DMS153 treated with DMSO at 0.1 percent for 48 hours (cell line): ENCODE results near the gene FSTL4.

Source experiments
- DNase-seq: peaks from one replicate; lab custom pipeline; 2025; ENCODE audit not compliant: unreplicated experiment; lab: John Stamatoyannopoulos, UW

FSTL4 gene

GRCh38 chr5:133150909-133151544, 461.3 kb downstream of the FSTL4 start:
- DNase-seq: no peak

DNA sequence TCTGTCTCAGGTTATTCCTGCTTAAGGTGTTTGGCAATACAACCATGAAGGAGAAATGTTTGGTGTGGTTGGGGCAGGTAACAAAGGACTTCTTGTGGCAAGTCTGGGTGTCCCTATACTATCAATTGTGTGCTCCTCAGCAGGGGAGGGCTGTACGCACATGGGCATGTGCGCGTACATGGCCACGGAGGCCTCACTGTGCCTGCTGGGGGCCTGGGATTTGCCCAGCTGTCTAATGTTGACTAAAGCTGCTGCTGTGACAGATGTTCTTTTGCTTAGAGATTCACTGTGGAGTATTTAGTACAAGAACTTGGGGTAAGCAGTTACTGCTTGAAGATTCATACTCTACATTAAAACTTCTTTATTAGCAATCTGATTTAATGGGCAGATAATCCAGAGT, 463.0 kb downstream of the FSTL4 start:
- DNase-seq: no peak

- no peak for DNase-seq
These were observed 464.4 kb downstream of the FSTL4 start for GRCh38 chr5:133147815-133148567.

DNA sequence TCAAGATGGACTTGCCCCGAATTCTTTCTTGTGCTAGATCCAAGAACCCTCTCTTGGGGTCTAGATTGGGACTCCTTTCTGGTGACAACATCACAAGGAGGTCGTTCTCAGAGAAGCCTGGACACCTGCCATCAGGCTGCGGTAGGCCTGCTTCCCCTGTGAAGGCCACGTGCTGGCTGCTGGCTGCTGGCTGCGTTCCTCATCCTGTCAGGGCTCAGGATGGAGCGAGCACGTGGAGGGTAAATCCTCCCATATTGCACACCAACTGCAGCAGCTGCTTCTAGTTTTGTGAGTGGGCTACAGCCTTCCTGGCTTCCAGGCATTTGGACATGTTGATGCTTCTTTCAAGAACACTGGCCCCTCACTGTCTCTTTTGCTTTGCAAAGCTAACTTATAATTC, 464.9 kb downstream of the FSTL4 start:
- DNase-seq: no peak
